ENCODE measurements around the gene IFNA14. TPM values are rescaled to one million over a fixed set of nuclear protein-coding genes. Genes with fewer than 3 reads are reported as not detected.
"Not testable (repeated sequence)": the region's sequence is repeated elsewhere in the genome, so short reads cannot be mapped to it uniquely, and the experiment has no call there.

IFNA14 gene
- total RNA-seq, 1 donor from 2014 or later: not detected

DNA sequence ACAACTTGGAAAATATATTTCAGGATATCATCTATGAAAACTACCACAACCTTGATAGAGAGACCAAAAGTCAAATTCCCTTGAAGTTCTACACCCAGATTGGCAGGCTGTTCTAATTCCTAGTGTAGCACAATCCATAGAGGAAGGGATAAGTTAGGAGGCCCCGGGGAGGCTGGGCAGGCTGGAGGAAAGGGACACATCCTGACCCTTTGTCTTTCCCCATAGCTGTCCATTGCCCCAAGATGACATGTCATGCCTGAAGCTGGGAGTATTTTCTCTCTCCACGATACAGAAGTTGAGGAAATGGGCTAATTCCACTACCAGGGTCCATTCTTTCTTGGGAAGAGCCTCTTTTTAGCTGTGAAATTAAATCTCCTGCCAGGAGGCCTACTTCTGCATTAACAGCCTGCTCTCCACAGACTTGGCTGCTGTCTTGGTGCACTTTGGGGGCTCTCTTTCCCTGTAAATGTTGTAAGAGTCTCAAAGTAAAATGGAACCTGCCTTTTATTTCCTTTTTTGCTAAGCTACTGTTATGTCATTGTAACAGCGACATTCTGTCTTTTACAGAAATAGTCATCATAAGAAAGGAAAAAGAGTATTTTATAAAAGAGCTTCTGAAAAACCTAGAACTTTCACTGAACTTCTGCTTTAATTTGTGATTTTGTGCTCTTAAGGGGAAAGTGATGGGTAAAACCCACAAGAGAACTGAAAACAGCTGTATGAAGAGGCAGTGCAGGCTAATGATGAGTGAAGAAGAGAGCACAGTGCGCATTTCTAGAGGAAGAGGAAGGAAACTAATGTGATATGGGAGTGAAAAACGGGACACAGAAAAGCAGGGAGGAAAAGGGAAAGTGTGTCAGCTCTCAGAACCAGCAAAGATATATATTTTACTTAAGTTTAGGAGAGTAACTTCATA lies 26.1 kb downstream of the IFNA14 start:
- H3K4me1 ChIP-seq (ENCODE audit: insufficient read depth, low read length); H3K4me1 Mint-ChIP-seq (ENCODE audit: low read depth, unreplicated experiment); H3K4me3 ChIP-seq (ENCODE audit: insufficient read depth, low read depth, low read length); H3K36me3 ChIP-seq (ENCODE audit: insufficient read depth, low read length); H3K4me2 ChIP-seq (ENCODE audit: low read length); H3K9ac ChIP-seq (ENCODE audit: low read length); H3K9me3 Mint-ChIP-seq (ENCODE audit: unreplicated experiment); DNase-seq (ENCODE audit: low read depth); FAIRE-seq; H3K9me3 ChIP-seq (ENCODE audit: insufficient read depth, low read depth, low read length); H4K20me1 ChIP-seq (ENCODE audit: insufficient read depth, low read length); H3K27me3 ChIP-seq (ENCODE audit: insufficient read depth, low read length); H2AFZ ChIP-seq (ENCODE audit: low read depth, low read length); H3K27ac Mint-ChIP-seq (ENCODE audit: unreplicated experiment); H3K79me2 ChIP-seq (ENCODE audit: insufficient read depth, low read length); H3K27ac ChIP-seq (ENCODE audit: low read depth, low read length); H3K36me3 Mint-ChIP-seq (ENCODE audit: low read depth, unreplicated experiment); H3K4me3 Mint-ChIP-seq (ENCODE audit: unreplicated experiment): not testable (repeated sequence)
- peaks cover 18% of the 10 kb centered on the region for H3K27me3 Mint-ChIP-seq (ENCODE audit: low read depth, unreplicated experiment)
- TF ChIP-seq, protein P1, sequence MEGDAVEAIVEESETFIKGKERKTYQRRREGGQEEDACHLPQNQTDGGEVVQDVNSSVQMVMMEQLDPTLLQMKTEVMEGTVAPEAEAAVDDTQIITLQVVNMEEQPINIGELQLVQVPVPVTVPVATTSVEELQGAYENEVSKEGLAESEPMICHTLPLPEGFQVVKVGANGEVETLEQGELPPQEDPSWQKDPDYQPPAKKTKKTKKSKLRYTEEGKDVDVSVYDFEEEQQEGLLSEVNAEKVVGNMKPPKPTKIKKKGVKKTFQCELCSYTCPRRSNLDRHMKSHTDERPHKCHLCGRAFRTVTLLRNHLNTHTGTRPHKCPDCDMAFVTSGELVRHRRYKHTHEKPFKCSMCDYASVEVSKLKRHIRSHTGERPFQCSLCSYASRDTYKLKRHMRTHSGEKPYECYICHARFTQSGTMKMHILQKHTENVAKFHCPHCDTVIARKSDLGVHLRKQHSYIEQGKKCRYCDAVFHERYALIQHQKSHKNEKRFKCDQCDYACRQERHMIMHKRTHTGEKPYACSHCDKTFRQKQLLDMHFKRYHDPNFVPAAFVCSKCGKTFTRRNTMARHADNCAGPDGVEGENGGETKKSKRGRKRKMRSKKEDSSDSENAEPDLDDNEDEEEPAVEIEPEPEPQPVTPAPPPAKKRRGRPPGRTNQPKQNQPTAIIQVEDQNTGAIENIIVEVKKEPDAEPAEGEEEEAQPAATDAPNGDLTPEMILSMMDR (IDR thresholded peaks at IDR 0.05; ENCODE audit: insufficient read depth, low read depth, low read length): peak; percentile 38

GRCh38 chr9:21212160-21212559 lies 27.6 kb downstream of the IFNA14 start:
- not testable (repeated sequence) for H3K4me3 ChIP-seq (ENCODE audit: insufficient read depth, low read depth, low read length); H3K27ac Mint-ChIP-seq (ENCODE audit: unreplicated experiment); H4K20me1 ChIP-seq (ENCODE audit: insufficient read depth, low read length); H3K27ac ChIP-seq (ENCODE audit: low read depth, low read length); H2AFZ ChIP-seq (ENCODE audit: low read depth, low read length); H3K79me2 ChIP-seq (ENCODE audit: insufficient read depth, low read length); FAIRE-seq; H3K36me3 Mint-ChIP-seq (ENCODE audit: low read depth, unreplicated experiment); H3K9ac ChIP-seq (ENCODE audit: low read length); H3K9me3 Mint-ChIP-seq (ENCODE audit: unreplicated experiment); H3K27me3 ChIP-seq (ENCODE audit: insufficient read depth, low read length); H3K4me1 Mint-ChIP-seq (ENCODE audit: low read depth, unreplicated experiment); H3K36me3 ChIP-seq (ENCODE audit: insufficient read depth, low read length); DNase-seq (ENCODE audit: low read depth); H3K4me1 ChIP-seq (ENCODE audit: insufficient read depth, low read length); H3K4me3 Mint-ChIP-seq (ENCODE audit: unreplicated experiment); H3K9me3 ChIP-seq (ENCODE audit: insufficient read depth, low read depth, low read length); H3K4me2 ChIP-seq (ENCODE audit: low read length)
- H3K27me3 Mint-ChIP-seq (ENCODE audit: low read depth, unreplicated experiment): peaks cover 15% of the 10 kb centered on the region

- H3K9me3 Mint-ChIP-seq (ENCODE audit: unreplicated experiment); H3K4me1 Mint-ChIP-seq (ENCODE audit: low read depth, unreplicated experiment); H3K4me1 ChIP-seq (ENCODE audit: insufficient read depth, low read length); H3K4me3 ChIP-seq (ENCODE audit: insufficient read depth, low read depth, low read length); H3K36me3 Mint-ChIP-seq (ENCODE audit: low read depth, unreplicated experiment); H2AFZ ChIP-seq (ENCODE audit: low read depth, low read length); DNase-seq (ENCODE audit: low read depth); H3K4me2 ChIP-seq (ENCODE audit: low read length); H3K36me3 ChIP-seq (ENCODE audit: insufficient read depth, low read length); H3K9me3 ChIP-seq (ENCODE audit: insufficient read depth, low read depth, low read length); FAIRE-seq; H4K20me1 ChIP-seq (ENCODE audit: insufficient read depth, low read length); H3K9ac ChIP-seq (ENCODE audit: low read length); H3K27ac ChIP-seq (ENCODE audit: low read depth, low read length); H3K4me3 Mint-ChIP-seq (ENCODE audit: unreplicated experiment); H3K27me3 ChIP-seq (ENCODE audit: insufficient read depth, low read length); H3K79me2 ChIP-seq (ENCODE audit: insufficient read depth, low read length); H3K27ac Mint-ChIP-seq (ENCODE audit: unreplicated experiment): not testable (repeated sequence)
- H3K27me3 Mint-ChIP-seq (ENCODE audit: low read depth, unreplicated experiment): peaks cover 17% of the 10 kb centered on the region
Measured at GRCh38 chr9:21210782-21211181, 29.0 kb downstream of the IFNA14 start.
